ENCODE results near the gene DUOXA2.

Gene DUOXA2

DNA sequence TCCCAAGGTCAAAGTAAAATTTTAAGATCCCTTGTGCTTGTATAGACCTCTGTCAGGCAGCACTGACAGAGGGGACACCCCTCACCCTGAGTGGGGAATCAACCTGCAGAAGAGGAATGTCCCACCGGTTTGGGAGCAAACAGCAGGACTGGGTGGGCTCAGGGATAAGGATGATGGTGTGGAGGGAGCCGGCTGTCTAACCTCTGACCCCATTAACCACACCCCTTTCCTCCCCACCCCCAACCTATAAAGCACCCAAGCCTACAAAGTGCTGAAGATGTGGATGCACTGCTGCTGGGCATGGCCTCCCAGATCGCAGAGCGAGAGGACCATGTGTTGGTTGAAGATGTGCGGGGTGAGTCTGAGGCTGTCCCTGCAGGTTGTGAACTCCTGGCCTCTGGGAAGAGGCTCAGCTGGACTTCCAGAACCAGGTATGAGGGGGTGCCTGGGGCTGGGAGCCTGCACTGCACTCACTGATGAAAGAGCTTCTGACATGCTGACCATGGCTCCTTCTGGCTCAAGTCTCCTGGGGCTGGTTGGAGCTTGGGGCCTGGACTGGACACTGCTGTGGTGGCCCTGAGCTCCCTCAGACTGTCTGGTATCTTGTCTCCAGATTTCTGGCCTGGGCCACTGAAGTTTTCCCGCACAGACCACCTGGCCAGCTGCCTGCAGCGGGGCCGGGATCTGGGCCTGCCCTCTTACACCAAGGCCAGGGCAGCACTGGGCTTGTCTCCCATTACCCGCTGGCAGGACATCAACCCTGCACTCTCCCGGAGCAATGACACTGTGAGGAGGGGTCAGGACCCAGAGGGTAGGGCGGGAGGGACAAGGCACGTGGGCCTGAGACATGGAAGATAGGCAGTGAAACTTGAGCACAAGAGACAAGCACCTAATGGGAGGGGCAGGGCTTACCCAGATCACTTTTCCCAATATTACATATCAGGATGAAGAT lies 25.0 kb downstream of the DUOXA2 start:
- FAIRE-seq = no peak

DNA sequence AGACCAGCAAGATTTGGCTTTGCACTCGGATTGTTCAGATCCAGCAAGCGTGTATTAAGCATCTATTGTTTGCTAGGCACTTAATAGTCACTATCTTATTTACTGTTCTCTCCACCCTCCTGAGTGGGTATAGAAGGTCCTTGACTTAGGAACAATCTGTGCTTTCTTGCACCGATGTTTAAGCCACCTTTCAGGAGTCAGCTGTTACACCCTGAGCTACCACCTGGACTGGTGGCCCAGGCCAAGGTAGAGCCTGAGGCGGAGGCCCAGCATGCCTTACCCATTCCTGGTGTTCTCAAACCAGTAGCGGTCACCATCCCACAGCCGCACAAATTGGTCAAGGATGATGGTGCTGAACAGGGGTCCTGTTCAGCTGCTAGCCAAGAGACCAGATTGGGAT lies 25.6 kb downstream of the DUOXA2 start:
- no peak for FAIRE-seq

DNA sequence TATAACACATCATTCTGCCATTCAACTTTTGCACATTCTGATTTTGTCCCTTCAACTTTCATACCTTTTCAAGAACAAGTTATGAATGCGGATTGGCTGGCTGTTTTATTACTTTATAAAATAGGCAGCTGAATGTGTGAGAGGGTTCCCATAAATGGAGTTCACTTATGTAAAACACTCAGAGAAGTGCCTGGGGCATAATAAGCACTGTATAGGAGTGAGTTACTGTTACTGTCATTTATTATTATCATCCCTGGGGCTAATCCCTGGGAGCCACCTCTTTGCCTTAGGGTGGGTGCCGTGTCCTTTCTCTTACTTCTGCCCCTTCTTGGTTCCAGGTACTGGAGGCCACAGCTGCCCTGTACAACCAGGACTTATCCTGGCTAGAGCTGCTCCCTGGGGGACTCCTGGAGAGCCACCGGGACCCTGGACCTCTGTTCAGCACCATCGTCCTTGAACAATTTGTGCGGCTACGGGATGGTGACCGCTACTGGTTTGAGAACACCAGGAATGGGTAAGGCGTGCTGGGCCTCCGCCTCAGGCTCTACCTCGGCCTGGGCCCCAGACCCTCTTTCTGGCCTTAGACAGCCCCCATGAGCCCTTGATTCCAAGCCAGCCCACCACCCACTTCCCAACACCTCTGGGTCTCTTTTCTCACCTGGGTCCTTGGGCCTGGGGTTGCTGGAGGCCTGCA lies 26.6 kb downstream of the DUOXA2 start:
- no peak for FAIRE-seq

DNA sequence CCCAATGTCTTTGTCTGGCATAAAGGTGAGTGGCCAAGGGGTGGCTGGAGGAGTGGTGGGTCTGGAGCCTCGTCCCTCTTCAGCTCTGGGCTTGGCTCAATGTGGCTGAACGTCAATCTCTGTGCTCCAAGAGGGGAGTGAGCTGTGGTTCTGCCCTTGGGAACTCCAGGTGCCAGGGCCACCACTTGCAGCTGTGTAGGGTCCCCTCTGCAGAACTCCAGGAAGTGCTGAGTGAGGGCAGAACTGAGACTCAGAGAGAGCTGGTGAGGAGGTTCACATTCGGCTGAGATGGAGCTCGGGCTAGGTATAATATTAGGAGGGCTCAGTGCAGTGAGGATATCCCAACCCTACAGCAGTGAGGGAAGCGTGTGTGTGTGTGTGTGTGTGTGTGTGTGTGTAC lies 27.3 kb downstream of the DUOXA2 start:
- FAIRE-seq = no peak

DNA sequence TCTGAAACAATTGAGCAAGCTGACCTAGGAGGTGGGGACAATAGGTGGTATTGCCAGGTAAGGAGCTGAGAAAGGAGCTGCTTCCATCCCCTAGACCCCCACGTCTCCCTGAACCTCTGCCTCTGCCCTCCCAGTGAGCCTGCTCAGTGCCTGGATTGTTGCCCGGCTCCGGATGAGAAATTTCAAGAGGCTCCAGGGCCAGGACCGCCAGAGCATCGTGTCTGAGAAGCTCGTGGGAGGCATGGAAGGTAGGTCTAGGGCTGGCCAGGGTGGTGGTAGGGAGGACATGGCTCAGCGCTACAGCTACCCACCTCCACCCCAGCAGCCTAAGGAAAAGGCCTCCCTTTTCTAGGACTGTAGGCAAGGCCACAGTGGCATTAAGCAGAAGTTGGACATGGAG lies 28.9 kb downstream of the DUOXA2 start:
- FAIRE-seq = no peak

DNA sequence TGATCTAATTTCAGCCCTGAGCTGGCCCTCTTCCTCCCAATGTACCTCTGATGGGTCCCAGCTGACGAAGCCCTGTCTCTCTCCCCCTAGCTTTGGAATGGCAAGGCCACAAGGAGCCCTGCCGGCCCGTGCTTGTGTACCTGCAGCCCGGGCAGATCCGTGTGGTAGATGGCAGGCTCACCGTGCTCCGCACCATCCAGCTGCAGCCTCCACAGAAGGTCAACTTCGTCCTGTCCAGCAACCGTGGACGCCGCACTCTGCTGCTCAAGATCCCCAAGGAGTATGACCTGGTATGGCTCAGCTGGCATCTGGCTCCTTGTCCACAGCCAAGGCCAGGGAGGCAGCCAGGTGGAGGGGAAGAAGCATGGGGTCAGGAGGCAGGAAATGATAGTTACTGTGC lies 29.8 kb downstream of the DUOXA2 start:
- FAIRE-seq = no peak

DNA sequence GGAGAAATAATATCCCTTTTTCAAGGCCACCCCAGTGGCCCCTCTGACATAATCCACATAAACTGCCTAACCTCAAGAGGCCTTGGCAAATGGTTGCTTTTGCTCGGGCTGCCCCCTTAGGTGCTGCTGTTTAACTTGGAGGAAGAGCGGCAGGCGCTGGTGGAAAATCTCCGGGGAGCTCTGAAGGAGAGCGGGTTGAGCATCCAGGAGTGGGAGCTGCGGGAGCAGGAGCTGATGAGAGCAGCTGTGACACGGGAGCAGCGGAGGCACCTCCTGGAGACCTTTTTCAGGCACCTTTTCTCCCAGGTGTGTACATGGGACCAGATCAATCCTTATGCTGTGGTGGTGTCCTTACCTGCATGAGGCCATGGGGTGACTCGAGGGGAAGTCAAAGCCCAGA lies 30.6 kb downstream of the DUOXA2 start:
- FAIRE-seq = no peak

DNA sequence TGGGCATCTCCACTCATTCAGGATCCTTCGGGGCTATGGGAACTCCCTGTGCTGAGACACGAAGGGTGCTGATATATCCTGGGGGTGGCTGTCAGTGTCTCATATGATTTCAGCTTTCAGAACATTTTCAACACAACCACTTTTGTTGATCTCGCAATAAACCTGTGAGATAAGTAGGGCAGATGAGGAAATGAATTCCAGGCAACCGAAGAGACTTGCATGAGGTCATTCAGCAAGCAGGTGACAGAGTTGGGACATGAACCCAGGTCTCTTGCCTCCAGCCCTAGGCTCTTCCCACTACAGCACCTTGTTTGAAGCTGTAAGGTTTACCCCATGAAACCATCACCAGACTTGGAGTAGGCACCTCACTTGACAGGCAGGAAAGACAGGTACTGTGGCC lies 32.3 kb downstream of the DUOXA2 start:
- FAIRE-seq = peak; percentile 24

DNA sequence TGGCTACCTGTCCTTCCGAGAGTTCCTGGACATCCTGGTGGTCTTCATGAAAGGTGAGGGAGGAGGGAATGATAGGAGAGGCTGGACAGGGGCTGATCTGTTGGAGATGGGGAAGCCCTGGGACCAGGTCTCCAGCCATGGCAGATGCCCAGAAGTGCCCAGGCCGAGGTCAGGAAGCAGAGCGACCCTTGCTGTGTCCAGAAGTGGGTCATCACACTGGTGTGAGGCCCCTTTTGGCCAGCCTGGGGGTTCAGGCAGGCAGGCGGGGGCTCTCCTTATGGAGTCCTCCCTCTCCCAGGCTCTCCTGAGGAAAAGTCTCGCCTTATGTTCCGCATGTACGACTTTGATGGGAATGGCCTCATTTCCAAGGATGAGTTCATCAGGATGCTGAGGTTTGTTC lies 33.5 kb downstream of the DUOXA2 start:
- FAIRE-seq = no peak

DNA sequence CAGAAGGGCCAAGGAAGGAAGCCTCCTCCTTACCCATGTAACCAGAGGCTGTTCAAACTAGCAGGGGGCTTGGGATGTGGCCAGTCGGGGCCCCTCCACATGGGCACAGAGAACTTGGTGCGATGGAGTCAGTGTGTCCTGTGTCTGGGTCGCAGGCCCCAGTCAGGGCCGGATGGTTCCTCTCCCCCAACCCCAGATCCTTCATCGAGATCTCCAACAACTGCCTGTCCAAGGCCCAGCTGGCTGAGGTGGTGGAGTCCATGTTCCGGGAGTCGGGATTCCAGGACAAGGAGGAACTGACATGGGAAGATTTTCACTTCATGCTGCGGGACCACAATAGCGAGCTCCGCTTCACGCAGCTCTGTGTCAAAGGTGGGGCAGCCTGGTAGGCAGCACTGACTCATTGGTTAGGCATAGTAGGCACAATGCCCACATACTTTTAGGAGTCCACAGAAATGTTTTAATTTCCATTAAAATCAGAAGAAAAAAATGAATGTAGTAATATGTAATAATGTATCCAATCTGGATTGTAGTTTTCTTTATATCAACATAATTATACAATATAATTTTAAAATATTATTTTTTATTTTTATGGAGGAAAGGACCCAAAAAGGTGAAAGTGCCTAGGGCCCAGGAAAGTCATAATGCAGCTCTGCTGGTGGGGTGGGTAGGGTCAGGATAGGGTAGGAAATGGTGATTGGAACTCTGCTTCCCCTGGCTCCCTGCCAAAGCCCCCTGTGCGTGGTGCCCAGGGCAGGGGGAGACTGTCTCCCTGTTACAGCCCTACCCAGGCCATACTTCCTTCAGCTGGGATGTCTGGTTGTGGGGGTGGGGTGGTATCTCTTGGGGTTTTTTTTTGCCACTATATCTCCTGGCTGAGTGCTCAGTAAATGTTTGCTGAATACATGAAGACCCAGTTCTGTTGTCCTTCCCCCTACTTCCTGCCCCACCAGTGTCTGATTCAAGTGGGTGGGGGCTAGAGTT lies 34.2 kb downstream of the DUOXA2 start:
- FAIRE-seq = no peak

DNA sequence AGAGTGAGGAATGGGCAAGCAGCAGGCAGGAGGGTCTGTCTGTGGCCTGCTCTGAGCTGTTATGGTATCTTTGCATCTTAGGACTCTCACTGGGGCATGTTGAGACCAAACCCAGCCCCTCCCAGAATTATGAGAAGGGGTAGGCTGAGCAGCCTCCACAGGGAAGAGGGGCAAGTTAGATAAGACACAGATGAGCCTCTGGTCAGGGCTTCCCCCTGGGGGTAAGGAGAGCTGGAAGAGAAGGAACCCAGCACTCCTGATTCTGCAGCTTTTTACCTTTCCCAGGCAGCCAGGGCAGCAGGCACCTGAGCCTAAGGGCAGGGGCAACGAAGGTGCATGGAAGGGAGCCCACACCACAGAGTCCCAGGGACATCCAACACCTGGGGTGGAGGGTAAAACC lies 34.9 kb downstream of the DUOXA2 start:
- no peak for FAIRE-seq

DNA sequence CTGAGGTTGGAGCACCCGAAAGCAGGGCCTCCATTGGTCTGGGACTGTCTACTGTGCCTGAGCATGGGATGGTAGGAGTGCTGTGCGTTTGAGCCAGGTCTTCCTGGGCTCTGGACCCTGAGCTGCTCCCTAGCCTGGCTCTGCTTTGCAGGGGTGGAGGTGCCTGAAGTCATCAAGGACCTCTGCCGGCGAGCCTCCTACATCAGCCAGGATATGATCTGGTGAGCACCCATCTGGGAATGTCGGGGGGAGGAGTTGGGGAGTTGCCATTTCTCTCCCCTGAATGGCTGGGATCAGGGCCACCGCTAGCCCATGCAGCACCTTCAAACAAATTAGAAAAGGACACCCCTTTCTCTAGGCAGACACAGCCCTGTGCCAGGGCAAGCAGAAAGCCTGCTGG lies 36.4 kb downstream of the DUOXA2 start:
- FAIRE-seq = no peak

DNA sequence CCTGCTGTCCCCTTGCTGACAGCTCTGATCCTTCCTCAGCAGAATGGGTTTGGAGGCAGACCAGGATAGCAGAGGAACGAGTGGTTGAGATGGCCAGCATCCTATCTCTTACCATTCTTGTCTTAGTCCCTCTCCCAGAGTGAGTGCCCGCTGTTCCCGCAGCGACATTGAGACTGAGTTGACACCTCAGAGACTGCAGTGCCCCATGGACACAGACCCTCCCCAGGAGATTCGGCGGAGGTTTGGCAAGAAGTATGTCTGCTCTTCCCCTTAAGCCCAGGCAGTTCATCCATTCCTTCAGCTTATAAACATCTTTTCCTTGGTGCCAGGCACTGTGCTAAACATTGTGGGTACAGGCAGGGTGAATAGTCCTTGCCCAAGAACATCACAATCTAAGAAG lies 36.9 kb downstream of the DUOXA2 start:
- no peak for FAIRE-seq

DNA sequence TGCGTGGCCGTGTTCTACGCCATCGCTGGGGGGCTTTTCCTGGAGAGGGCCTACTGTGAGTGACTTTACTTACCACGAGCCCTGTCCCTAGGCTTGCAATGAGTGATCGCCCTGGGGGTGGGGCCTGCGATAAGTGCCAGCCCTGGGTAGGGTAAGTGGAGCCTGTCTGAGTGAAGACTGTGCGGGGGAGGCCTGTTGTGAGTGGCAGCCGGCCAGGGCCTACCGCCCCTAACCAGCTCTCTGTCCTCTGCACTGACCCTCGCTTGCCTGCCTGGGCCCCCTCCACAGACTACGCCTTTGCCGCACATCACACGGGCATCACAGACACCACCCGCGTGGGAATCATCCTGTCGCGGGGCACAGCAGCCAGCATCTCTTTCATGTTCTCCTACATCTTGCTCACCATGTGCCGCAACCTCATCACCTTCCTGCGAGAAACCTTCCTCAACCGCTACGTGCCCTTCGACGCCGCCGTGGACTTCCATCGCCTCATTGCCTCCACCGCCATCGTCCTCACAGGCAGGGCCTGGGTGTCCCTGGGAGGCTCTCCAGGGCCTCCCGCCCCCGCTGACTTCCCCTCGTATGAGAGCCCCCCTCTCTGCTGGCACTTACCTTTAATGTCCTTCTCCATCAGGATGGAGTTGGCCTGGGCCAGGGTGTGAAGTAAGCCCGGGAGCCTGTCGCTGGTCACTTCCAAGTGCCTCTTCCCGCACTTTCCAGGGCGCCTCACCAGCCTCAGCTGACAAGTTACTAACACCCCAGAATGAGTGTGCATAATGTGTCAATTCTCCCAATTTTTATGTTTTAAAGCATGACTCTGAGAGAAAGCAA lies 38.1 kb downstream of the DUOXA2 start:
- no peak for FAIRE-seq

DNA sequence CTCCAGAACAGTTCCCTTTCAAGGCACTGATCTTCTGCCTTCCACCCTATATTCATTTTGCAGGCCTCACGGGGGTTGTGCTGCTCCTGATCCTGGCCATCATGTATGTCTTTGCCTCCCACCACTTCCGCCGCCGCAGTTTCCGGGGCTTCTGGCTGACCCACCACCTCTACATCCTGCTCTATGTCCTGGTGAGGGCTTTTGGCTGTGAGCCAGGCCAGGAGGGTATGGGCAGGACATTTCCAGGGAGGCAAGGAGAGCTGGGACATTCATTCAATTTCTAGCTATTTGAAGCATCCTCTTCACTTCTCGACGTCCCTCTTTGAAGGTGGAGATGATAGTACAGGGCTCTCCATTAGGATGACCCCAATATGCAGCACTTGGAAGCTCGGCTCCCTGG lies 41.6 kb downstream of the DUOXA2 start:
- FAIRE-seq = no peak

DNA sequence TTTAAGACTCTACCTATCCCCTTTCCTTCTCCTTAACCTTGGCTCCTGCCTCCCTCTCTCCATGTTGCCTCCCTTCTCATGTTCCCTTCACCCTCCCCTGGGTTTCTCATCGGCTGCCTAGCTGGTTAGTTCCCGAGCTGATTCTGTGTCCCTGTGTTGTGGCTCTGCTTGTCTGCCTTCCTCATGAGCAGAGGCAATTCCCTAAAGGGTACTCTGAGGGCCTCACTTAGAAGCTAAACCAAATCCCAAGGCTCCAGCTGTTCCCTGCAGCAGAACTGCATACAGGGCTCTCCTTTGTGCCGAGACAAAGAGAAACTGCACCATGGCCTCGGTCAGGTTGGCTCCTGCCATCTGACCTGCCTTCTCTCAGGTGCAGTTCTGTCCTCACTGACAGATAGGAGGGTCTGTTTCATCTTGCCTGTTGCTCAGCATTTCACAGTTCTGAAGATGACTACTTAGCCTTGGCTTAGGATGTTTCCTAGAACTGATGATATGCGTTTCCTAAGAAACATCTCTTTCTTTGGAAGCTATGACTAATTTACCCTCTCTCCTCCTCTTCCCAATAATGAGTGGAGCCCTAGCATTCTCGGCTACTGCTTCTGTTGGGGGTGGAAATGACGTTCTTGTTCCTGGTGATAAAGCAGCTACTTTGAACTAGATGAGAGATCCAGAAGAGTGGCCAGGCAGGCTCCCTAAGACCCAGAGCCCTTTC lies 42.8 kb downstream of the DUOXA2 start:
- no peak for FAIRE-seq

DNA sequence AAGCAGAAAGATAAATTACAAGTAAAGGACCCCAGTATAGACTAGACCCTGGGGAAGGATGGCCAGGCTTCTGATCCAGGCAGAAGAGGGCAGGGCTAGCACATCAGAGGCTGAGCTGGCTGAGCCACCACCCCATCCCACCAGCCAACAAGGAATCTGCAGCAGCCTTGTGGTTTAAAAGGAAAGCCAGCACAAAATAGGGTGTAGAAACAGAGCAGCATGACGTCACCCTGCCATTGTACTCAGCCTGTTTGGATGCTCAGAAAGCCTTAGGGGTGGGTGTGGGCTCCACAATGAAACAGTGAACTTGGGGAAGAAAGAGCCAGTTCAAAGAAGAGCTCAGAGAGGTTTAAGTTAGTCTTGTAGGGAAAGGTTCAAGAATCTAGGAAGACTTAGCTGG lies 43.8 kb downstream of the DUOXA2 start:
- FAIRE-seq = no peak

DNA sequence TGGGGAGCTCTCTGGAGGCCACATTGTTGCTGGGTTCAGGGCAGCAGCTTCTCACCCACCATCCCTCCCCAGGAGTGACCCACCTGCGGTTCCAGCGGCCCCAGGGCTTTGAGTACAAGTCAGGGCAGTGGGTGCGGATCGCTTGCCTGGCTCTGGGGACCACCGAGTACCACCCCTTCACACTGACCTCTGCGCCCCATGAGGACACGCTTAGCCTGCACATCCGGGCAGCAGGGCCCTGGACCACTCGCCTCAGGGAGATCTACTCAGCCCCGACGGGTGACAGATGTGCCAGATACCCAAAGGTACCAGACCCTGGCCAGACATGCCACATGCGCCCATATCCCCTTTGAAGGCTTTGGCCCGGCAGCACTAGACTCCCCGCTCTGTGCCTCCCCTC lies 47.5 kb downstream of the DUOXA2 start:
- no peak for FAIRE-seq

DNA sequence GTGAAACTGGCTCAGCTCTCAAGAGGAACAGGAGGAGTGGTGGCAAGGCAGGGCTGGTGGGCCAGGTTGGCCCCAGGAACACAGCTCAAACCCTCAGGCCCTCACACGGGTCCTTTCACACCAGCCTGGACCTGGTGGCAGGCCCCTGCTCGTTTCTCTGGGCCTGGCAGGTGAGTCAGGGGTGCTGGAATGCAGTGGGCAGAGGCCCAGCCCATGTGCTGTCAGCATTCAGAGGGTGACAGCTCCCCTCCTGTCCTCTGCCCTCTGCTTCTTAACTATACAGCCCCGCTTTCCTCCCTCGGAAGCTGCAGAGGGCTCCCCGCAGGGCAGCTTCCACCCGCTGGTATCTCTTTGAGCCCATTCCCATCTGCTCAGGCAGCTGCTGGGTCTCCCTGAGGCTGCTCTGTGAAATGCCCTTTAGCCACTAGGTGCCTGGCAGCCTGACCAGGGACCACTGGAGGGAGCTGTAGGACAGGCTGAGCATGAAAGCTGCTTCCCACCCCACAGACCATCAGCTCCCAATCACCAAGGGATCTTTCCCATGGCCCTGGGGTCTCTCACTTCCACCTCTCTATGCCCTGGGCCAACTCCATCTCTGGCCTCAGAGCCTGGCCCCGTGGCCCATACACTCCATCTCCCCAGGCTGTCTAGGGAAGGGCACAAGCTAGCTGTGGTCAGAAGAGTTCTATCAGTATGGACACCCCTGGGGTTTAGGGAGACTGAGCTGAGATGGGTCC lies 48.8 kb downstream of the DUOXA2 start:
- no peak for FAIRE-seq

DNA sequence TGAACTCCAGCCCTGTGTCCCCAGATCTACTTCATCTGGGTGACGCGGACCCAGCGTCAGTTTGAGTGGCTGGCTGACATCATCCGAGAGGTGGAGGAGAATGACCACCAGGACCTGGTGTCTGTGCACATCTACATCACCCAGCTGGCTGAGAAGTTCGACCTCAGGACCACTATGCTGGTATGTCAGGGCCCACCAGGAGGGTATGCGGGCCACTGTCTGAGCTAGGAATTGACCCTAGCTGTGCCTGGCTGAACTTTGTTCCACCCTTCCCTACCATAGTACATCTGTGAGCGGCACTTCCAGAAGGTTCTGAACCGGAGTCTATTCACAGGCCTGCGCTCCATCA lies 49.4 kb downstream of the DUOXA2 start:
- no peak for FAIRE-seq

DNA sequence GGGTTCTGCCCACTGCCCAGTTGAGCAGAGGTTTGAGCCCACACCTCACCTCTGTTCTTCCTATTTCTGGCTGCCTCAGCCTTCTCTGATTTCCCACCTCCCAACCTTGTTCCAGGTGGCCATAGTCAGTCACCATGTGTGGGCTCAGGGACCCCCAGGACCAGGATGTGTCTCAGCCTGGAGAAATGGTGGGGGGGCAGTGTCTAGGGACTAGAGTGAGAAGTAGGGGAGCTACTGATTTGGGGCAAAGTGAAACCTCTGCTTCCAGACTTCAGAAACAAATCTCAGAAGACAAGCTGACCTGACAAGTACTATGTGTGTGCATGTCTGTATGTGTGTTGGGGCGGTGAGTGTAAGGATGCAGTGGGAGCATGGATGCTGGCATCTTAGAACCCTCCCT lies 50.8 kb downstream of the DUOXA2 start:
- FAIRE-seq = no peak
